NCI-H446 treated with DMSO at 0.1 percent for 48 hours (cell line): ENCODE results near the gene UBAC2.
"Not testable (repeated sequence)": the region's sequence is repeated elsewhere in the genome, so short reads cannot be mapped to it uniquely, and the experiment has no call there.

Experiments
- DNase-seq: peaks from one replicate; lab custom pipeline; 2025; lab: John Stamatoyannopoulos, UW

Gene UBAC2

DNA sequence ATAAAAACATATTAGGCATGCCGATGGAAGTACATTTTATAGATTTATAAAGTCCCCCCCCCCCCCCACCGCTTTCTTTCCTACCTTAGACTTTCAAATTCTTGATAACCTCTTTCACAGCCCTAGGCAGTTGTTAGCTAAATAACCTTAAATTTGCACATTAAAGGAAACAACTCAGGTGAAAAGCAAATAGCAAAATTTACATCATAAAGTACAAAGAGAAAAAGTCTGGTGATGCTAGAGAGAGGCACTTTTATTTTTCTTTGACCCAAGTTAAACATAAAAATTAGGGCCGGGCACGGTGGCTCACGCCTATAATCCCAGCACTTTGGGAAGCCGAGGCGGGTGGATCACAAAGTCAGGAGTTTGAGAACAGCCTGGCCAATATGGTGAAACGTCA, 15.0 kb upstream of the UBAC2 start:
- DNase-seq, result no peak

DNA sequence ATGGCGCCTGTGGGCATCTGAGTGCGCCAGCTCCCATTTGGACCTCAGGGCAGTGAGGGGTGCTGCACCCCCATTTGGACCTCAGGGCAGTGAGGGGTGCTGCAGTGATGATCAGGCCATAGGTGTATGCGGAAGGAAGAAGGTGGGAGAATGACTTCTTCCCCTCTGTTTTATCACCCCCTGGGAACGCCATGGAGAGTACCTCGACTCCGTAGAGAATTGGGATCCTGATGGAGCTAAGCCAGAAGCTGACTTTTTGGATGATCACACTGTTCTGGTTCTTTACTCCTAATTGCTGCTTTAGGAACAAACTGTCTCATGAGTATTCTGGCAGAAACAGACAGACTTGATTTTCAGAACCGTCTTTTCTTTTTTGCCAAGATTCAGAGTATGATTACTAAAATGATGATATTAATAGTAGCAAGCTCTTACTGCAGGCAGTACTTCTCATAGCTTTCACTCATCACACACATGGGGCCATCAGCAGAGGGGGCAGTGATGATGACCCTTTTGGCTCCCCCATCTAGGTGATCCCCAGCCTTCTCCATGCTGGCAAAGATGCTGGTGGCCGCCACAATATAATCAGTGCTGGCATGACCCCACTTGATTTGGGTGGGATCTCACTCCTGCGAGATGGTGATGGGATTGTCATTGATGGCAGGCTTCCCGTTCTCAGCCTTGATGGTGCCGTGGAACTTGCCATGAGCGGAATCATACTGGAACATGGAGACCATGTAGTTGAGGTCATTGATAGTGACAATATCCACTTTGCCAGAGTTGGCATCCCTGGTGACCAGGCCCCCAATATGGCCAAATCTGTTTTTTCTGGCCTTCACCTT, 10.3 kb upstream of the UBAC2 start:
- no peak for DNase-seq

DNA sequence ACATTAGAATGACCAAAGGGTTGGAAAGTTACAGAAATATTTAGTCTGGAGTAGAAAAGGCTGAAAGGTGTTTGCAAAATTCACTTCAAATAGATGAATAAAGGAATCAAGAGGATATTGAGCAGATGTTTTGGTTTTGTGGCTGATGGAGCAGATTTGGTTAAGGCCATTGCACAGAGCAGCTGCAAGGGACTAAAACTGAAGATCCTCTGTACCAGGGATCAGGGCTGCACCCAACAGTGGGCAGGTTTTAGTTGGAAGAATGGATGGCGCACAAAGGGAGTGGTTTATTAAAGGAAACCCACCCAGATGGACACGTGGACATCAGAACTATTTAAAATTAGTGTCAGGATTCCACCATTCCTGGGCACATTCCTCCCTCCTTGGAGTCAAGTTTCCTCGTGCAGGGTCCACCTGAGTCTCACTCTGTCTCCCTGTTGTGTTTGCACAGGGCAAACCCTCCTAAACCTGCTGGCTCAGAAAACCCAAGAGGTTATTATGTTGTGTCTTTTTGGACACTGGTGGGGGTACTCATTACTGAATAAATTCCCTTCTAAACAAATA, 9.2 kb upstream of the UBAC2 start:
- DNase-seq, result no peak

DNA sequence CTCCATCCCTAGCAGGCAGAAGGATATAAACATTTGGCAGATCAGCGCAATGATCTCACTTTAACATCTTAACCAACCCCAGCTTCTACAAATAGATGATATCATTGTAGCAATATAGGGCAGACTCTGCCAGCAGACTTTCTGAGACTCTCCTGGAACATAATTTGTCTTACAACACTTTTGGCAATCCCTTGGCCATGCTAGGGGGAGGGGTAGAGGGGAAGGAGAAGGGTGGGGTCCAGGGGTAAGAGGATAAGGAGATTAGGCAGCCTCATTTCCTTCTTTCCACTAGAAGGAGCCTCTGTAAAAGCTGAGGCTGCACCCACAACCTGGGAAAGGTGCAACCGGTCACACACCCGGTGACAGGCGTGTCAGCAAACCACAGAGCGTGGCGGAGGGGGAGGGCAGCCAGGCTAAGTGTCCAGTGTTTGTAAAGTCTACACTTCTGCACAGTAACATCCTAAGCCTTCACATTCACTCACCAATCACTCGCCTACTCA, 8.7 kb upstream of the UBAC2 start:
- DNase-seq, result no peak

DNA sequence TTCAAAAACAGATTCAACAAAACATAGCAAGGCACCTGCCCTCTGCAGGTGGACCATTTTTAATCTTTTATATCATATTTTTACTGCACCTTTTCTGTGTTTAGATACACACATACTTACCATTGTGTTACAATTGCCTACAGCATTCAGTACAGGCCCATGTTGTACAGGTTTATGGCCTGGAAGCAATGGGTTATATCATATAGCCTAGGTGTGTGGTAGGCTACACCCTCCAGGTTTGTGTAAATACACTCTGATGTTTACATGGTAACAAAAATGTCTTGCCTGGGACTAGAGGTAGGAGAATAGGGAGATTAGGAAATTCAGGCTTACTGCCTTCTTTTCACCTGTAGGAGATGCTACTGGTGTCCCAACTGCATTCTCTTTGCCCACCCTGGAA, 8.2 kb upstream of the UBAC2 start:
- no peak for DNase-seq

DNA sequence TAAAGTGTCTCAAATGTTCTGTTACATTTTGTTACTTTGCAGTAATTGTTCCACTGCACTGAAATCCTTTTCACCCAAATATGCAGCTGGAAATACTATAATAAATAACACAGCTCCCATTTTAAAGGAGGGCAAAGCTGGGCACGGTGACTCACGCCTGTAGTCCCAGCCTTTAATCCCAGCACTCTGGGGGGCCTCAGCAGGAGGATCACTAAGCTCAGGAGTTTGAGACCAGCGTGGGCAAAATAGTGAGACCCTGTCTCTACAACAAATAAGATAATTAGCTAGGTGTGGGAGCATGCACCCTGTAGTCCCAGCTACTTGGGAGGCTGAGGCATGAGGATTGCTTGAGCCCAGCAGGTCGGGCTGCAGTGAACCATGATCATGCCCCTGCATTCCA, 7.5 kb upstream of the UBAC2 start:
- DNase-seq, result no peak

DNA sequence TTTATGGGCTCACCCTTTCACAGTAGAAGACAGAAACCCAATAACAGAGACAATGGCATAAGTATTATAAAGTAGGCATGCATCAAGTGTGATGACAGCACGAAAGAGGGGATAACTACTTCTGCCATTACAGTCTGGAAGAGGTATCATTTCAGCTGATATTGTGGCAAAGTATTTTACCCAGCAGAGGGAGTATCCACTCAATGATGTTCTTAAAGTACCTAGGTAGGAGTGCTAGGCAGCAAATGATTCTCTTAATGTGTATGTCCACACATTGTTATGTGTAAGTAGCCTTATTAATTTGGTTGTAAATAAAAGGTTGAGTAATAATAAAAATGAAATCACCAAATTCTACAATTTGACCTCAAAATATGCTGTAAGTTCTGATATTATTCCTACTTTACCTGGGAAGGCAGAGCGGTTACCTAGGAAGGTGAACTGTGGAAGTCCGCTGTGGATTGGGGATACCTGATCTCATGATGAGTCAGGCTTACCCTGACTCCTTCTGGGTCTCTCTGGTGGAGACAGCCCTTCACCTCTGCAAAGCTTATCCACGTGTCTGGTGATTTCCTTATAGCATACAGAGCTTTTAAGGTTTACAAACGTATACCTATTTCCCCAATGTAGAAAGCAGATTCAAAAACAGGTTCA, 4.1 kb upstream of the UBAC2 start:
- no peak for DNase-seq

DNA sequence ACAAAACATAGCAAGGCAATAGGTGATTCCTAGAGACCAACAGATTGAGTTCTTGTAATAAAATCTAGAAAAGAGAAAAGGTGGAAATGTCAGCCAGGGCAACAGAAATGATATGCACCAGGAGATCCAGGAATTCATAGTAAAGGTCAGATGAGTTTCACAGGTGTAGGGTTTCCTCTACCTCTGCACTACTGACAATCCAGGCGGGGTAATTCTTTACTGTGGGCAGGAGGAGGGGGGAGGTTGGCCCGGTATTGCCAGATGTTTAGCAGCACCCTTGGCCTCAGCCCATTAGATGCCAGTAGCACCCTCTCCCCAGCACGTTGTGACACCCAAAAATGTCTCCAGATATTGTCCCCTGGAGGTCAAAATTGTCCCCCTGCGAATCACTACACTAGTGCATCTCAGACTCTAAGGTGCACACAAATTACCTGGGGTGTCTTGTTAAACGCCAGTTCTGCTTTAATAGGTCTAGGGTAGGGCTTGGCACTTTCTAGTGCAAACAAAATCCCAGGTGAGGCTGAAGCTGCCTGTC, 3.5 kb upstream of the UBAC2 start:
- DNase-seq, result no peak

DNA sequence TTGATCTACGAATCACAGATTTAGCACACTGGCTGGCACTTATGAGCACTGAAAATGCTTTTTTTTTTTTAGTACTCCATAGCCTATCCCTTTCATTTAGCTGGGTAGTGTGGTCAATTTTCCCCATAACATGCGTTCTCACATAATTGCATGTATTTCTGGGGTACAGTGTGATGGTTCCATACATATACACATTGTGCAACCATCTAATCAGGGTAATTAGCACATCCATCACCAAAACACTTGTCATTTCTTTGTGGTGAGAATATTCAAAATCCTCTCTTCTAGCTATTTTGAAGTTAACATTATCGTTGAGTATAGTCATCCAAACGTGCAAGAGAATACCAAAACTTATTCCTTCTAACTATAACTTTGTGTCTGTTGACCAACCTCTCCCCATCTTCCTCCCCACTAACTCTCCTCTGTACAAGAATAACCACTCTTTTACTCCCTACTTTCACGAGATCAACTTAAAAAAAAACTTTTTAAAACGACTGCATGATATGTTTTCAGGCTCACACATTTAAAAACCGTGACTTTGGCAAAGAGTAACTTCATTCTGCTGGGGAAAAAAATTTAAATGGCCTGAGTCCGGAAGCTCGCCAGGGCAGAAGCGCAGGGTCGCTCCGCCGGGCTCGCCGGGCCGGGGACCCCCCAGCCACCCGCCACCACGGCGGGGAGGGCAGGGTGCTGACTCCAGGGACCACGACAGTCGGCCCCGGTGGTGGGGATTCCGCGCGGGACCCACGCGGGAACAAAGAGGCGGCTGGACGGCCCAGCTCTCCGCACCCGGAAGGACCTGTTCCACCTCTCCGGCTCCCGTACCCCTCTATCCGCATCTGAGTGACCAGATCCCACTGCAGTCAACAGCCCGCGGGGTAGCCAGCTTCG, 868 bp upstream of the UBAC2 start:
- no peak for DNase-seq

DNA sequence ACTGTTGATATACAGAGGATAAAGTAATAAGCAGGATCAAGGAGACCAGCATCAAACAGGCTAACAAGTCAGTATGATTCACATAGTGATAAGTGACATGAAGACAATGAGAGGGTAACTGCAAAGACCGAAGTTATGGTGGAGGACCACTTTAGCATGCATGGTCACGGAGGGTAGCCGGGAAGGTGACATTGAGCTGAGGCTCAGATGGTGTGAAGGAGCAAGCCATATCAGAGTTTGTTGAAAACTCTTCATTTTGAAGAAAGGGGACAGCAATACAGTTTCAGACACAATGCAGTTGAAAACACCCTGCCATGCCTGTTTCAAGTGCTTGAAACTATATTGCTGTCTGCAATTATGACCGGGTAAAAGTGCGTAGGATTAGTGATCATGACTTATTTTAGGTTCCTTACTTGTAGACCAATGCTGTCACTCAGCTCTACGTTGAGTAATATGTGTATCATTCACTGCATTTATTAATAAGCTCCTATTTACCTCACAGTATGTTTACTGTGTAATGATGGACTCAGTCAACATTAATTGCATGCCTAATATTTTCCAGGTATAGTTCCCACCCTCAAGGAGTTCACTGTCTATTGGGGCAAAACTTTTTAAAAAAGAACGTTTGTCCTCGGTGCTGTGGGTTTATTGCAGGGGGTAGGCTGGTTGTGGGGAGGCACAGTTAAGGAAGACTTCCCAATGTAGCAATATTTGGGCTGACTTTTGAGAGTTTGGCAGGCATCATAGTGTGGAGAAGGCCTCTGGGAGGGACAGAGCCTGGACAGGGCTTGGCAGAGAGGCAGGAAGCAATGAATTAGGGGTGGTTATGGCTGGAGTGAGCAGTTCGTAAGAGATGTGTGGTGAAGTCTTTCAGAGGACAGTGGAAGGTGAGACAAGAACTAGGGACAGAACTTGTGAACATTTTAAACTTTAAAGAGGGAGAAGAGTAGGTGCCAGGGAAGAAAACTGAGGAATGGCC, 3.2 kb downstream of the UBAC2 start:
- no peak for DNase-seq

DNA sequence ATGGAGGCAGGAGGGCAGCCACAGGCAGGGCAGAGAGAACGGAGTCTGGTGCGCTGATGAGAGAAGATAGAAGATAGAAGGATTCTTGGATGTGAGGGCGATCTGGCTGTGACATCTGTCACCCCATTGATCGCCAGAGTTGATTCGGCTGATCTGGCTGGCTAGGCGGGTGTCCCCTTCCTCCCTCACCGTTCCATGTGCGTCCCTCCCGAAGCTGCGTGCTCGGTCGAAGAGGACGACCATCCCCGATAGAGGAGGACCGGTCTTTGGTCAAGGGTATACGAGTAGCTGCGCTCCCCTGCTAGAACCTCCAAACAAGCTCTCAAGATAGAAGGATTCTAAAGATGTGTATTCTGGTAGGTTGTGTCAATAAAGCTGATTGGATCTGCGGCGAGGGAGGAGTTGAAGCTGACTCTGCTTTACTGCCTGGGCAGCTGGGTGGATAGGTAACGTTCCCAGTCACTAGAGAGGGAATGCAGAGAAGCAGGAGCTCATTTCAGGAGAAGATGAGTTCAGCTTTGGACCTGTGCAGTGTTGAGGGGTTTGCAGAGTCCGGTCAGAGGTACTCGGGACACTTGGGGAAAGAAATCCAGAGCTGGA, 5.1 kb downstream of the UBAC2 start:
- DNase-seq, result no peak

DNA sequence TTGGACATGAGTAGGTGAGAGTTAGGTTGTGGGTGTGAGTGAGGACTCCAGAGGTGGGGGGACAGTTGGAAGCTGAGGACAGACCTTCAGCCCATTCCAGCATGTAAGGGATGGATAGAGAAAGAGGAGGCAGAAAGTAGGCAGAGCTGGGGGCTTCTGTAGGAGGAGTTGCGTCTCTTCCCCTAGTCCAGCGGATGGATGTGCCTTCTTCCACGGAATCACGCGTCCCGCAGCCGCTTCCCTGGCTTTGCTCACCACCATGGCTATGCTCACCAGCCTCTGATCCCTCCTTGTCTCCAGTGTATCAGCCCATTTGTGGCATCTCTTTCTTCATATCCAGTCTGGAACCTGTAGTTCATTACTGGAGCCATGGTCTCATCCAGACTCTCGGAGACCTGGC, 5.6 kb downstream of the UBAC2 start:
- DNase-seq, result no peak

DNA sequence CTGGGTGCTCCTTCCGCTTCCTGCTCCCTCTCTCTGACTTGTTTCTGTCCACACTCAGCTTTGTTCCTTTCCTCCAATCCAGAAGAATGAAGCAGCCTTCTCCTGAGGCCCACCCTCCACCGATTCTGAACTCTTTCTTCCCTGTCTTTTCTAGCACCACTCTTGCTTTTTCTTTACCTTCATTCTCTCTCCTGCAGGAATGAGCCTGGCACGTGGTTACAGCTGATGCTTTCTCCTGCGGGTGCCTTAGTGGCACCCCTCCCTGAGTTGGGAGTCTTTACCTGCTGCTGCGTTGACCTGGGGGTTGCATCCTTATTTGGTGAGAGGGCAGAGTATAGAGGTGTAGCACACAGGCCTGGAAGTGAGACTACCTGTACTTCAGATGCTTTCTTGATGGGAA, 6.2 kb downstream of the UBAC2 start:
- DNase-seq, result no peak

DNA sequence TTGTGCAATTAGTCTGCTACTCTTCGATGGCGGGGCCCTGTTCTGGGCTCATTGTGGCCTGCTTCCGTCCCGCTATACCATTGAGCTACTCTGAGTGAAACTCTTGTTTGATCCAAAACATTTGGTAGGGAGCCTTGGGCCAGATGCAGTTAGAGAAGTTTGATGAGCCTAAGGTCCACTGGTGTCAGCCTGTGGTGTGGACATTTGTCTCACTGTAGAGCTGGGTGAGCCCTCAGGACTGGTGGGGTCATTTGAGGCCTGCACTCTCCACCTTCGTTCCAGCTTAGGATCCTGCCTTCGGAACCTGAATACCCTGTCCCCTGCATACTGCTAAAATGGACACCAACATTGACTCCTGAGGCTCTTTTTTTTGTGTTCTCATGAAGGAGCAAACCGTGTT, 6.9 kb downstream of the UBAC2 start:
- DNase-seq, result no peak

DNA sequence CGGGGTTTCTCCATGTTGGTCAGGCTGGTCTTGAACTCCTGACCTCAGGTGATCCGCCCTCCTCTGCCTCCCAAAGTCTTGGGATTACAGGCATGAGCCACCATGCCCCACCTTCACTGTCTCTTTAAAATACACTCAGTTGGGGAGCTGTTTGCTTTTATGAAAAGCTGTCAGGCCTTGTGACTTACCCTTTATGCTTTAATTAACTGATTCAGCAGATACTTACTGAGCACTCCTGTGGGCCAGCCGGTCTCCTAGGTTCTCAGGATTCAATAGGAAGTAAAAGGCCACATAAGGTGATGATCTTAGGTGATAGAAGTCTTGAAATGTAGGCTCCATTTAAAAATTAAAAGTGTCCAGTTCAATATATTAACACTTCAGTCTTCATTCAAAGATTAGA, 7.5 kb downstream of the UBAC2 start:
- DNase-seq, result no peak

DNA sequence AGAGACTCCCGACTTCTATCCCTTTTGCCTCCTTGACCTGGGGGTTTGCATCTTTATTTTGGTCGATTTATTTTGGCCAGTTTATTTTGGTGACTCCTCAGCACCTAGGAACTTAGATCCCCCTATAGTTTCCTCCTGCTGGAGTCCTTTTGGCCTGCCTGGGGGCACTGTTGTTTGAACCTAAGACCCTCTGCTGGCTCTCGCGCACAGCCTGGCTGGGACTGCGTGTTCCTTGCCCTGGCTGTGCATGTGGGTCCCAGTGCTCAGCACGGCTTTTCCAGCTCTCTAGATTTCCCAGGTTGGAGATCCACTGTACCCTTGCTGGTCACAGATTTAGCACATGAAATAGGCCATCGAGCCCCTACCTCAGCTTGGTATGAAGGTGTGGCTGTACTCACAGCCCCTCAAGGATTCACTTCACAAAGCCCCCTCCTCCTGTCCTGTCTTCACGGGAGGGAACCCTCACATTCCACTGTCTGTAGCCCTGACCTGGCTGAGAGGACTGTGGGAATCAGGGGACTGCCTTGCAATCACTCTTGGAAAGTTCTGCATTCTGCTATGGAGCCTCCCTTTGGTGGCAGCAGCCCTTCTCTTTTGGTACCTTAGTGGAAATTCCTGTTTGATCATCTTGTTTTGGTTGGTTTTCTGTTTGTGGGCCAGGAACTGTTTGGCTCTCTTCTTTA, 8.3 kb downstream of the UBAC2 start:
- DNase-seq, result no peak

DNA sequence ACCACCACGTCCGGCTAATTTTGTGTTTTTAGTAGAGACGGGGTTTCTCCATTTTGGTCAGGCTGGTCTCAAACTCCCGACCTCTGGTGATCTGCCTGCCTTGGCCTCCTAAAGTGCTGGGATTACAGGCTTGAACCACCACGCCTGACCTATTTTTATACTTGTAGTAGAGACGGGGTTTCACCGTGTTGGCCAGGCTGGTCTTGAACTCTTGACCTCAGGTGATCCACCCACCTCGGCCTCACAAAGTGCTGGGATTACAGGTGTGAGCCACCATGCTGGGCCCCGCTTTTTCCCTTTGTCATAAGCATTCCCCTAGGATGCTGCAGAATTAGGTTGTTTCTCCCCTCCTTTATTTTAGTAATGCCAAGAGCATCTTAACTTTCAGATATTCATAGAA, 10.0 kb downstream of the UBAC2 start:
- DNase-seq, result not testable (repeated sequence)

DNA sequence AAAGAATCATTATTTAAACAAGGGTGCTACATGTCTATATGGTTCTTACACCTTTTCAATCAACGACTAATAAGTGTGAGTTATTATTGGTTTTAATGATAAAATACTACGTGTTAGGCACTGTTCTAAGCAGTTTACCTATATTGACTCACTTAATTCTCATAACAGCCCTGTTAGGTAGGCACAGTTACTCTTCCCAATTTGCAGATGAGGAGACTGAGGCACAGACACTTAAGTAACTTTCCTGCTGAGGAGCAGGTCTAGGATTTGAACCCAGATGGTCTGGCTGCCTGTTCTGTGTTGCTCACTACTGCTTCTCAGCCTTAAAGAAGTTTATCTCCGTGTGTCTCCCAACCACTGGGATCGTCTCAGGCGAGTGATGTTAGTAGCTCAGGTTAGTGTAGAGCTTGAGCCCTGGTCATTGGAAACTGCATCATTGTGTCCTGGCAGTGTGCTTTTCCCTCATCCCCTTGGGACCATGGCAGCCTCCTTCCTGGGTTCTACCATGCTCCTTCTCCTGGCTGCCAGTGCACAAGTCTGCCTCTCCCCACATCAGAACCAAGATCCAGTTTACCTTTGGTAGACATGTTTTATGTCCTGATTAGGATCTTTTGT, 10.9 kb downstream of the UBAC2 start:
- DNase-seq, result no peak

DNA sequence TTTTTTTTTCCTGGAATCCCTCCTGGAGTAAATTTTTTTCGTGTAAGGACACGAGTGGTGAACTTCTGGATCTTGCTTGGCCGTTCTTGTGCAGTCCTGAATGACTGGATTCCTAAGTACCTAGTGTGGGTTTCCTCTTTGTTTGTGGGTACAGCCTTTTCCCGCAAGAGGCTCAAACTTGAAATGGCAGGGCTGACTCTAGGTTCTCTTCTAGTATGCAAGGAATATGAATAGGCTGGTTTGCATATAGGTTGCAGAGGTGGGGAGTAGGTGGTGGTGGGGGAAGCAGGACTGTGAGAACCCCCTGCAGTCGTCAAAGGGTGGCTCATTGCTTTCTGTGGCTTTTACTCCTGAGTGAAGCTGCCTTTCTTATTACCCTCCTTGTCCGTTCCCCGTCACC, 13.6 kb downstream of the UBAC2 start:
- no peak for DNase-seq
